GM12864 (cell line): ENCODE results near the gene OR8B4.
"Not testable (repeated sequence)": the region's sequence is repeated elsewhere in the genome, so short reads cannot be mapped to it uniquely, and the experiment has no call there.

Source experiments
- DNase-seq: peaks from one replicate; pipeline ENCODE4 v3.0.0-alpha.2; 2011; ENCODE audit warnings: low read depth
- H3K4me3 ChIP-seq: 2 replicates; pipeline ENCODE4 v1.5.1; 2011; ENCODE audit warnings: mild to moderate bottlenecking, low read depth, low read length, control low read depth
- CTCF ChIP-seq: IDR thresholded peaks from 2 replicates; pipeline ENCODE4 v1.5.1; 2011; ENCODE audit warnings: low read depth, mild to moderate bottlenecking, moderate library complexity, low read length, control low read depth, inconsistent platforms; ENCODE audit errors: missing control alignments

OR8B4 gene

GRCh38 chr11:124463324-124463723, 38.7 kb upstream of the OR8B4 start:
- TF ChIP-seq CTCF, result no peak

GRCh38 chr11:124460459-124460858, 35.8 kb upstream of the OR8B4 start:
- no peak for TF ChIP-seq CTCF
- DNase-seq, result no peak
- H3K4me3 ChIP-seq, result no peak overlapping the region

More at GRCh38 chr11:124463324-124463723, 38.7 kb upstream of the OR8B4 start:
- DNase-seq, result no peak
- H3K4me3 ChIP-seq, result no peak overlapping the region

GRCh38 chr11:124459379-124459778, 34.7 kb upstream of the OR8B4 start:
- not testable (repeated sequence) for H3K4me3 ChIP-seq, DNase-seq

GRCh38 chr11:124454552-124454951, 29.9 kb upstream of the OR8B4 start:
- no peak for DNase-seq

GRCh38 chr11:124446916-124447315, 22.2 kb upstream of the OR8B4 start:
- no peak for TF ChIP-seq CTCF
- no peak overlapping the region for H3K4me3 ChIP-seq
- no peak for DNase-seq

More at GRCh38 chr11:124454552-124454951, 29.9 kb upstream of the OR8B4 start:
- H3K4me3 ChIP-seq, result no peak overlapping the region
- TF ChIP-seq CTCF, result no peak

GRCh38 chr11:124445646-124446150, 21.0 kb upstream of the OR8B4 start, which contains the start of gene OR8B8:
TSS of gene OR8B8 (minus strand) at chr11:124445696. CDS start at chr11:124441085, 4,611 bp downstream.
- H3K4me3 ChIP-seq, result no peak within 1 kb of the TSS
- DNase-seq, result no peak

GRCh38 chr11:124442847-124443246, 18.2 kb upstream of the OR8B4 start:
- no peak for DNase-seq
- H3K4me3 ChIP-seq, result no peak overlapping the region
- TF ChIP-seq CTCF, result no peak

More at GRCh38 chr11:124445646-124446150, 21.0 kb upstream of the OR8B4 start, which contains the start of gene OR8B8:
- no peak for TF ChIP-seq CTCF
